Measurements from ENCODE around the gene KRTAP9-4. TPM values are rescaled to one million over a fixed set of nuclear protein-coding genes. Genes with fewer than 3 reads are reported as not detected.

Gene KRTAP9-4
- total RNA-seq, result not detected in 2 replicates

GRCh38 chr17:41249637-41250240, at the start of gene KRTAP9-4:
KRTAP9-4 (plus strand) TSS chr17:41249687; CDS start chr17:41249721, 34 bp downstream.

GRCh38 chr17:41226598-41227095, 22.8 kb upstream of the KRTAP9-4 start, which contains the start of gene KRTAP9-2:
KRTAP9-2 (plus strand) TSS chr17:41226648; CDS start chr17:41226655, 7 bp downstream.

GRCh38 chr17:41232399-41233105, 16.9 kb upstream of the KRTAP9-4 start, which contains the start of gene KRTAP9-3:
KRTAP9-3 (plus strand) TSS chr17:41232449; CDS start chr17:41232502, 53 bp downstream.

GRCh38 chr17:41237949-41238437, 11.5 kb upstream of the KRTAP9-4 start, which contains the start of gene KRTAP9-8:
KRTAP9-8 (plus strand) TSS chr17:41237999; CDS start chr17:41238052, 53 bp downstream.

GRCh38 chr17:41255381-41256290, 6.1 kb downstream of the KRTAP9-4 start, which contains the start of gene KRTAP9-9:
KRTAP9-9 (plus strand) TSS chr17:41255384.

GRCh38 chr17:41265078-41265477, 15.6 kb downstream of the KRTAP9-4 start, which contains the start of gene KRTAP9-6:
KRTAP9-6 (plus strand) TSS chr17:41265378; CDS start chr17:41265378, 0 bp downstream.

GRCh38 chr17:41275648-41276190, 26.2 kb downstream of the KRTAP9-4 start, which contains the start of gene KRTAP9-7:
KRTAP9-7 (plus strand) TSS chr17:41275698; CDS start chr17:41275698, 0 bp downstream.

Other genes with a start within 250 kb of the KRTAP9-4 start
- gene KRTAP3-2, start 249.8 kb upstream of the KRTAP9-4 start, total RNA-seq, result not detected in 2 replicates
- gene KRTAP3-1, start 240.6 kb upstream of the KRTAP9-4 start, total RNA-seq, result not detected in 2 replicates
- not detected in 2 replicates for gene KRTAP1-5, start 222.5 kb upstream of the KRTAP9-4 start, total RNA-seq
- gene KRTAP1-4, start 219.5 kb upstream of the KRTAP9-4 start, total RNA-seq, result not detected in 2 replicates
- not detected in 2 replicates for gene KRTAP1-3, start 214.8 kb upstream of the KRTAP9-4 start, total RNA-seq
- gene KRTAP1-1, start 208.2 kb upstream of the KRTAP9-4 start, total RNA-seq, result not detected in 2 replicates
- gene KRTAP2-1, start 202.4 kb upstream of the KRTAP9-4 start, total RNA-seq, result not detected in 2 replicates
- not detected in 2 replicates for gene KRTAP2-2, start 194.5 kb upstream of the KRTAP9-4 start, total RNA-seq
- not detected in 2 replicates for gene KRTAP2-3, start 189.6 kb upstream of the KRTAP9-4 start, total RNA-seq
- gene KRTAP2-4, start 183.8 kb upstream of the KRTAP9-4 start, total RNA-seq, result not detected in 2 replicates
- gene KRTAP4-7, start 165.5 kb upstream of the KRTAP9-4 start, total RNA-seq, result not detected in 2 replicates
- gene KRTAP4-8, start 151.5 kb upstream of the KRTAP9-4 start, total RNA-seq, result not detected in 2 replicates
- not detected in 2 replicates for gene KRTAP4-16, start 147.5 kb upstream of the KRTAP9-4 start, total RNA-seq
- not detected in 2 replicates for gene KRTAP4-9, start 144.3 kb upstream of the KRTAP9-4 start, total RNA-seq
- not detected in 2 replicates for gene KRTAP4-11, start 131.3 kb upstream of the KRTAP9-4 start, total RNA-seq
- not detected in 2 replicates for gene KRTAP4-12, start 125.5 kb upstream of the KRTAP9-4 start, total RNA-seq
- not detected in 2 replicates for gene KRTAP4-6, start 109.1 kb upstream of the KRTAP9-4 start, total RNA-seq
- not detected in 2 replicates for gene KRTAP4-5, start 99.9 kb upstream of the KRTAP9-4 start, total RNA-seq
- gene KRTAP4-4, start 88.9 kb upstream of the KRTAP9-4 start, total RNA-seq, result not detected in 2 replicates
- not detected in 2 replicates for gene KRTAP4-3, start 81.5 kb upstream of the KRTAP9-4 start, total RNA-seq
- gene KRTAP4-2, start 71.5 kb upstream of the KRTAP9-4 start, total RNA-seq, result not detected in 2 replicates
- gene KRTAP4-1, start 64.8 kb upstream of the KRTAP9-4 start, total RNA-seq, result not detected in 2 replicates
- not detected in 2 replicates for gene KRTAP9-1, start 59.8 kb upstream of the KRTAP9-4 start, total RNA-seq
- not detected in 2 replicates for gene KRTAP9-2, start 23.0 kb upstream of the KRTAP9-4 start, total RNA-seq
- gene KRTAP9-3, start 17.2 kb upstream of the KRTAP9-4 start, total RNA-seq, result not detected in 2 replicates
- not detected in 2 replicates for gene KRTAP9-8, start 11.7 kb upstream of the KRTAP9-4 start, total RNA-seq
- gene KRTAP9-9, start 5.7 kb downstream of the KRTAP9-4 start, total RNA-seq, result not detected in 2 replicates
- not detected in 2 replicates for gene KRTAP9-6, start 15.7 kb downstream of the KRTAP9-4 start, total RNA-seq
- gene KRTAP9-7, start 26.0 kb downstream of the KRTAP9-4 start, total RNA-seq, result not detected in 2 replicates
- not detected in 2 replicates for gene KRTAP29-1, start 53.2 kb downstream of the KRTAP9-4 start, total RNA-seq
- not detected in 2 replicates for gene KRTAP16-1, start 59.6 kb downstream of the KRTAP9-4 start, total RNA-seq
- gene KRTAP17-1, start 66.0 kb downstream of the KRTAP9-4 start, total RNA-seq, result not detected in 2 replicates
- not detected in 2 replicates for gene KRT33A, start 101.1 kb downstream of the KRTAP9-4 start, total RNA-seq
- gene KRT33B, start 120.1 kb downstream of the KRTAP9-4 start, total RNA-seq, result not detected in 2 replicates
- gene KRT34, start 132.6 kb downstream of the KRTAP9-4 start, total RNA-seq, result not detected in 2 replicates
- gene KRT31, start 147.9 kb downstream of the KRTAP9-4 start, total RNA-seq, result not detected in 2 replicates
- gene KRT37, start 174.9 kb downstream of the KRTAP9-4 start, total RNA-seq, result not detected in 2 replicates
- gene KRT38, start 191.3 kb downstream of the KRTAP9-4 start, total RNA-seq, result not detected in 2 replicates
- gene KRT32, start 217.7 kb downstream of the KRTAP9-4 start, total RNA-seq, result not detected in 2 replicates
- not detected in 2 replicates for gene KRT35, start 231.5 kb downstream of the KRTAP9-4 start, total RNA-seq
- gene KRT36, start 240.2 kb downstream of the KRTAP9-4 start, total RNA-seq, result not detected in 2 replicates

Measured in pericardium fibroblast (primary cell).